GM19043 (cell line): ENCODE results near the gene MARVELD1.
"Not testable (repeated sequence)": the region's sequence is repeated elsewhere in the genome, so short reads cannot be mapped to it uniquely, and the experiment has no call there.

Experiments used
- ATAC-seq: cut with Tn5 transposase; IDR thresholded peaks from one replicate; pipeline ENCODE4 v1.9.1; 2021; ENCODE audit warnings: low read depth; ENCODE audit not compliant: unreplicated experiment

MARVELD1 gene

DNA sequence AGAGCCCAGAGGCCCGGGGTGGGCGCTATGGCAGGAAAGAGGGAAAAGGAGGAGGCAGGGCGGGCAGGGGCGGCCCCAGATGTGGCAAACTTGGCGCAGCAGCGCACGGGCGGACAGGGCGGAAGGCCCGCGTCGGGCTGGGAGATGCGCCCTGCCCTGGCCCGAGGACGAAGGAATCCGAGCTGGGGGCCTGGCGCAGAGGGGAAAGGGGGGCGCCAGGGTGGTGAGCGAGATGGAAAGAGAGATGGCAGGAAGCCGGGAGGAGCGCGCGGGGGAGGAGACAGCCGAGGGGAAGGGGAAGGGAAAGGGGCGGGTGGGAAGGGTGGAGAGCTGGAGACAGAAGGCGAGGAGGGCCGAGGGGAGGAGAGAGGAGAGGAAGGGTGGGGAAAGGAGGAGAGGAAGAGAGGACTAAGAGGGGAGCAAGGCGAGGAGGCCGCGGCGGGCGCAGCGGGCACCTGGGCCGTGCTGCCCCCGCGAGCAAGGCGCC is at the start of gene MARVELD1:
MARVELD1 (plus strand) TSS at position 392 of the 487 bp plus-strand sequence. CDS start 147 bp downstream, outside the sequence.
- ATAC-seq, result no peak

DNA sequence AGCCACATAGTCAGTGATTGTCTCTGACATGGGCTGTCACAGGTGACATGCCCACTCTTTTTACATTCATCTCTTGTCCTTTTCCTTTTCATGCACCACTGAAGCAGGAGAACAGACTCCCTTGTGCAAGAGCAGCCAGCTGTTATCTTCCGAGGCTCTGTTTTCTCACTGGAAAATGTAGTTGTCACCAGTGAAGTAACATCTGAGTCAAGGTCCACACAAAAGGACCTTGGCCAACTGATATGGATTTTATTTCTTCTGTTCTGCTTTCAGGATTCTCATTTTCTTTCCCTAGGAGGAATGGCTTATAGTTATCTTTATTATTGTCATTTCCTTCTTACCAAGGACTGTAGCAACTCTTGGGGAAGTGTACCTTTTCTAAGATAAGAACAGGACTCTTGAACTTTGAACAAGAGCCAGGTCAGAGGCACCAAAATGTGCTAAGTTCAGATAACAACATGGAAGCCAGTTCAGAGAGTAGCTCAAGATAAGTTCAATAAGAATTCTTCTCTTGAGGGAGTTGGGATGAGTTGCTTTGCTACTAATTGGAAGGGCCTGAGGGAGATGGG is 49.2 kb upstream of the MARVELD1 start:
- no peak for ATAC-seq

DNA sequence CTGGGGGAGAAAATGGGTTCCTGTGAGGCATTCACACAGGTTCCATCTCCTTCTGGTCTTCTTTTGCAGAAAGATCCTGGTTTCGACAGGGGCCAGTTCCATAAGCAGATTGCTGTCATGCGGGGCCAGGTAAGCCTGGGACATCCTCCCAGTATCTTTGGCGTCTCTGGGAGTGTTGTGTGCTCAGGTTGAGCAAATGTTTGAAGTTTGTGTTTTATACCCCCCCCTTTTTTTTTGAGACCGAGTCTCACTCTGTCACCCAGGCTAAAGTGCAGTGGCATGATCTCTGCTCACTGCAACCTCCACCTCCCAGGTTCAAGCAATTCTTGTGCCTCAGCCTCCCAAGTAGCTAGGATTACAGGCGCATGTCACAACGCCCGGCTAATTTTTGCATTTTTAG is 46.5 kb upstream of the MARVELD1 start:
- no peak for ATAC-seq

DNA sequence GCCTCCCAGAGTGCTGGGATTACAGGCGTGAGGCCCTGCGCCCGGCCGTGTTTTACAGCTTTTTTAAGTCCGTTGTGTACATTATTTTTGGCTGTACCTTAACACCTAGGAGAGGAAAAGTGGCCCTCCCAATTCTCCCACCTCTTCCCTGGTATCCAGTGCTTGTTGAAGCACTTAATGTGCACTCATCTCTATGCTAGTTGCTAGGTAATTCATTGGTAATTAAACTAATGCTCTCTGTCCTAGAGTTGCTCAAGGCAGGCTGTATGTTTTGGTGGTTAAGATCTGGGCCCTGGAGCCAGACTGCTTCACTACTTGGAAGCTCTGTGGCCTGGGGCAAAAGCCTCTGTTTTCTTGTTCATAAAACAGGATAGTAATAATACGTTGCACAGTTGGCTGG is 46.1 kb upstream of the MARVELD1 start:
- no peak for ATAC-seq

DNA sequence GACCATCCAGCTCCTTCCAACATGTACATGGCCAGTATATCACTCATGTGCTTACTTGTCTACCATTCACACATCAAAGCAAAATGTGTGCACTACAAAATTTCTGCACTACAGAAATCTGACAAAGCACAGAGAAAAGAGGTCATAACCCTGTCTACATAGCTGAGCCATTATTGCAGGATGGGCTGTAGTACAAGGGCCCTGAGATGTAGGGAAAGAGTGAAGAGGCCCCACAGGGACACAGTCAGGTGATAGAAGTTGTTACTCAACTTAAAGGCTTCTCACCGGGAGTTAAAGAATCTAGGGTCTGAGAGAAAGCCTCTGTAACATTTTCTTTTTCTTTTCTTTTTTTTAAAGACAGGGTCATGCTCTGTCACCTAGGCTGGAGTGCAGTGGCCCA is 44.0 kb upstream of the MARVELD1 start:
- ATAC-seq, result no peak

DNA sequence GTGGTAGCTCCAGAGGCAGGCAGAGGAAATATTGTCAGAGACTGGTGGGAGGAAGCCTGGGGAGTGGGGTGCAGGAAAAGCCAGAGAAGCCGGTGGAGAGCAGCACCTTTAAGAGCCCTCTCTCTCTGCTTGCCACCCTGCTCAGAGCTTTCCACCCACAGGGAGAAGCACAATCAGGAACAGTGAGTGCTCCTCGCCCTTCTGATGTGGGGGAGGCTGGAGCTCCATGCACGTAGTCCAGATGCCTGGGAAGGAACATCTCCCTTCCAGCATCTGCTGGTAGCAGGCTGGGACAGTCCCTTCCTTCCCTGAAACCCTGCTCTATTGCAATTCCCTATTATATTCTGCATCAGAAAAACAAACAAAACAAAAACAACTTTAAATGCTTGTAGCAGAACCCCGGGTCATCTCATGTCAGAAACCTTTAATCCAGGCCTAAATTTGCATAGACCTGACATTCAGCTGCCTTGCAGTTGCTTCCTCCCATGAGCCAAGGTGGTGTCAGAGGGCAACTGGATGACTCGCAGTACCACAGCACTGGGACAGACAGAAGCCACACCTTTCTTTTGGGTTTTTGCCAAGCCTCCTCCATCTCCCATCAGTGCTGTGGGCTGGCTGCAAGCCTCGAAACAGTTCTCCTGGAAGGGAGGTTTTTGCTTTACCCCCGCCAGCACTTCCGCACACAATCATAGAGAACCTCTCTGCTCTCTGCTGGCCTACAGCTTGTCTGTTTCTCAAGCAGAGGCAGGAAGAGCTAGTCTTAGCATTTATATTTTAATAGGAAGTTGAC is 39.6 kb upstream of the MARVELD1 start:
- ATAC-seq, result no peak

DNA sequence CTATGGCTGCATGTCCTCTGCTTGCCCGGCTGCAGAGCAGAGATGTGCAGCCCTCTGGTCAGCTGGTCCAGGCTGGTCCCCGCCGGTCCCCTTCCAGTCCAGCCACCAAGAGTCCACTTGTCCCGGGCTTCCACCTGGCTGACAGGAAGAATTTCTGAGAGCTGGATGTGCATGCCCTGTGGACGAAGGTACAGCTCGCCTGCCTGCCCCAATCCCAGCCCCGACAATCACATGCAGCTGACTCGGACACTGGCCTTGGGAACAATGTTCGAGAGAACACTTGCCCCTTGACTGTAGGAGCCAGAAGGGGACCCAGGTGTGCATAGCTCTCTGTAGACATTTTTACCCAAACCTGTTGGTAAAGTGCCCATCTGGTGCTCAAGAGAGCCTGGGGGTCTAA is 38.3 kb upstream of the MARVELD1 start:
- ATAC-seq, result no peak

DNA sequence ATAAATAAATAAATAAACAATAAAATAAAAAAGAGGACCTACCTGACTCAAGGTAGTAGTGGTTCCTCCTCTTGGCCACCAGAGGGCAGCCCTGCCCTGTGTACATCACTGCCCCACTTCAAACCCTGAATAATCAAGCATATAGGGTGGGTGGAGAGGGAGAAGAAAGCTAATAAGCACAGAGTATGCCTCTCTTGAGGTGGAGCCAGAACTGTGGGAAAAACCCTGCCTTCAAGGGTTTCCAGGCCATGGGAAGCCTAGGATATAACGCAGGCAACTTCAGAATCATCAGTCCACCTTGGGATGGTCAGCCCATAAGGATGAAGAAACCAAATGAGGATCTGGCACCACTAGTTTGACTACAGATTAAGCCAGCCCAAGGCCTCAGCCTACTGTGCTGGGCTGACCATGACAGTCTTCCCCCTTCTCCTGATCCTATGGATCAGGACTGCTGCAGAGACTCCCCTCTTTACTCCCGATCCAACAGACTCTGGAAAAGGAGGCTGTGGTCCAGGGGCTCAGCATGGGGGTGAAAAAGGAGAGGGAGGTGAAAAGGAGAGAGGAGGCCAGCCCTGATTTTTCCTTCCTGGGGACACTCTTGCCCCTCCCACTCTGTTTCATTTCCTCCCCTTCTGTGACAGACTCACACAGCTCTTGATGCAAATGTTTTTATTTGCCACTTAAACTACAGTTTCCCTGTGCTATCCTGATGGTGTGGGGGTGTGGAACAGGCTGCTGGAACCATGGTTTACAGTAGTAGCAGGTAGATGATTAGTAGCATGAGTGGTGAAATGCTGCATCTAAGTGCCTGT is 36.6 kb upstream of the MARVELD1 start:
- peak; percentile 83 for ATAC-seq

DNA sequence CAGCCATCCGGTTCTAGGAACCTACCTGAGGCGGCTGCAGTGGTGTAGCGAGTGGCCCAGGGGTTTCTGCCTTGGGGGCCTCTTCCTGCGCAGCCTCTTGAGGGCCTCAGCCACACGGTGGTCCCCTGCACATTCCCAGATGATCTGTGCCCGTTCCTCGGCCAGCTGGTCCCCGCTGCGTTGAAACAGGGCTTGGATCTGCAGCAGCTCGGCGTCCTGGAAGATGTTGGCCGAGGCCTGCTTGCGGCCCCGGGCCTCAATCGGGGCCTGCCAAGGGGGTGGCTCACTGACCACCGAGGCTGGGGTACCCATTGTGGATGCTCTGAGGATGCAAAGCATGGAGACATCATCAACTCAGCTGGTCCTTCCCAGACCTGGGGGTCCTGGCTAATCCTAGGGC is 33.9 kb upstream of the MARVELD1 start:
- no peak for ATAC-seq

DNA sequence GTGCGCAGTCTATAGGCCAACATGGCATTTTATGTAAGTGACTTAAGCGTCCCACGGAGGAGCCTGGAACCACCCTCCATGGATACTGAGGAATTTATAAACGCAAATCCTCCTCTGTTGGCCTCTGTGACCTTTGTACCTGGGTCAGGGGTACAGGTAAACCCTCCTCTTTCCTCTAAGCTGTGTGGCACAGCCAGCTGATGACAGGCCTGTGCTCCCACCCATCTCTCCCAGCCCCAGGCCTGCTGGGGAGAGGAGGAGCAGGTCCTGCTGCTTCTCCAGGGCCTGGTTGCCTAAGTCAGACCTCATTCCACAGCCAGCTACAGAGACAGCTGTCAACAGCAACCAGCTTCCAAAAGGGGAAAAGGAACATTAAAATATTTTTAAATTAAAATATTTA is 31.5 kb upstream of the MARVELD1 start:
- no peak for ATAC-seq

DNA sequence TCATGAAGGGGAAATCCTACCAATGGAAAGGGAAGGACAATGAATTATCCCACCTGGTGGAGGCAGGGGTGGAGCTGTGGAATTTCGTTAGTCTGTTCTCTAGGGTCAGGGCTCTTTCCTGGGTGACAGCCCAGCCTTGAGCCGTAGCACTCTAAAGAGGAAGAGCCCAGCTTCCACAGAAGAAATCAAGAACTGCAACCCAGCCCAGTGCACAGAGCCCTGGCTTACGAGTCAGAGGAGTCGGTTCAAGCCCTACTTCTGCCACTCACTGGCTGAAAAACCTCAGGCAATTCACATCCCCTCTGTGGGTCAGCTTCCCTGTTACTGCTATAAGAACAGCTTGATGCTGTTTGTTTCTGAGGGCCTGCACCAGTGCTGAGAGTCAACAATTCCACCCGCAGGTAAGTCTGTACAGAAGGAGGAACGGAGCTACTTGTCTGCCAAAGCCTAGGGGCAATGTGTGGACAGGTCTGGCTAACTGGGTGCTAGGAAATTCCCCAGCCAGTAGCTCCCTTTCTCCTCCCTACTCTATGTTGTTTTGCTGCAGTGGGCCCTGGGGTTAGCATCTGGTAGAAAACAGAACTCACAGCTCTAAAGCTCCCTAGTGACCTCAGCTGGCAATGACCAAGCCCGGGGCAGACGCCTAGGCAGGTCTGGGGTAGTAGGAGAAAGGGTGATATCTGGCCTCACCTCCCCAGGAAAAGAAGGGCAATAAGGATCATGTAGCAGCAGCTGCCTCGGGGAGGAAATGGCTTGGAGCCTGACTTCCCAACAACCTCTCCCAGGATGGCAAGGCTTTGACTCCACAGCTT is 29.8 kb upstream of the MARVELD1 start:
- ATAC-seq, result no peak

DNA sequence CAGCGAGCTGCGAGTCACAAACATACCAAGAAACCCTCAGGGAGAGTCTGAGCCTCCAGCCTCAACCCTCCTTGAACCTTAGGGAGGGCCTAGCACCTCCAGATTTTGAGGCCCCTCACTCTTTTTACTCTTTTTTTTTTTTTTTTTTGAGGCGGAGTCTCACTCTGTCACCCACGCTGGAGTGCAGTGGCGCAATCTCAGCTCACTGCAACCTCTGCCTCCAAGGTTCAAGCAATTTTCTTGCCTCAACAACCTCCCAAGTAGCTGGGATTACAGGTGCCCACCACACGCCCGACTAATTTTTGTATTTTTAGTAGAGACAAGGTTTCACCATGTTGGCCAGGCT is 29.2 kb upstream of the MARVELD1 start:
- not testable (repeated sequence) for ATAC-seq

DNA sequence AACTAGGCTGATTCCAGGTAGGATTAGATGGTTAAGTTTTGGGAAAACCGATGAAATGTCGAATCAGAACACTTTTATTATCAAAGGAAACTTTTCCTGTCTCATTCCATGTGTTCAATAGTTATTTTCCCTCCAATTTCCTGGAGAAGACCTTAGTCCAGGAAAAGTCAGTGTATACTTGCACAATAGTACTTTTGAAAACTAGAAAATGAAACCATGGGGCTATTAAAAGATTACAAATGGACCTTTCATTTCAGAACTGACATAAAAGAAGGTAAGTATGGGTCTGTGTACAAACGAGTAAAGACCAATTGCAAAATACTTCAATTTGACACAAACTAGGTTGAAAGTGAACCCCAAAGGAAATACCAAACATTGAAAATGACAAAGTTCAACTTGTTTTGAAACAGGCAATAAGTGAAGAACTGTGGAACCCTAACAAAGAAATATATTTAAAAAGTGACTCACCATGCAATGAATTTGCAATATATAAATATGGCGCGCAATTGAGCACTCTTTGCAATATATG is 28.6 kb upstream of the MARVELD1 start:
- ATAC-seq, result no peak

DNA sequence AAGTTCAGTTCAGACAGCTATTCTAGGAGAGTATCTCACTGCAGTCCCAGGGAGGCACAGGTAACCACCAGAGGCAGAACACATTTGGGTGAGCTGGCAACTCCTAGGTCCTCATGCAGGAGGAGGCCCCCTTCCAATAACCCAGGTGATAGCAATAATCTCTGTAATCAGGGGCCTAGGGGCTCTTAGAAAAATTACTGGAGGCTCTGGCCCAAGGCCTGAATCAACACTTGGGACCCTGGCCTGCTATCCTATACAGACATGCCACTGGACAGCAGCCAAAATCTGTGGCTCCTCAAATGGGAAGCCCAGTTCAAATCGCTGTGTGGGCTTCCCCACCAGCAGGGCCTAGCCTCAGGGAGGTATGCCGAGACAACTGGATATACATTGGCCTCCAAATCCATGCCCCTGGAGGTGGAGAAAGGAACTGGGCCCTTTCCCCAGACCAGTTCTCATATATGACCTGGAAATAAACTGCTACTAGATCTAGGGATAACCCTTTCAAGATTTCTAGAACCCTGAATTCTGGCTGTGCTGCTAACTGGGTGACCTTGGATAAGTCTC is 28.1 kb upstream of the MARVELD1 start:
- ATAC-seq, result no peak

DNA sequence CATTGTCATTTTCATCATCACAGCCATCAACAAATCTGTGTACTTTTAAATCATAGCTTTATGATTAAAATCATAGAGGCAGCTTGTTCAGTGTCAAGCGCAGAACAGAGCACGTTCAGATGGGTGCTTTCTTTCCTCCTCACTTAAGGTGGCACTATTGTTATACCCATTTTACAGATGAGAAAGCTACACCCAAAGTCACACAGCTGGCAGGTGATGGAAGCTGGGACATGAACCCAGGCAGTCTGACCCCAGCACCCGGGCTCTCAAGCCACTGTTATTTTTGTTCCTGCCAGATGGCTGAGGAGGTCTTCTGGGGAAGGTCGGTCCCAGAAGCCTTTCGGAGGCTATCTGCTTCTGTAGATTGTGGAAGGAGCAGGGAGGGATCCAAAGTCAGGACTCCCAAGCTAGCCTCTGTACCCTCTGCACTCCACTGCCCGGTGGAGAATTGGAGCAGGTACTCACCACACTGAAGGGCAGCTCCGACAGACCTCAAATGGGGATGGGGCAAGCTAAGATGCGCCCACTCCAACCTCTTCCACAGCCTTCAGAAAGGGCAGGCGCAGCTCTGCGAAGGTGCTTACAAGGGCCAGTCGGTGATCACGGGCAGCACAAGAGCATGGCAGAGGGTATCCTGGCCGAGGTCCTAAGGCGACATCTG is 27.1 kb upstream of the MARVELD1 start:
- no peak for ATAC-seq

DNA sequence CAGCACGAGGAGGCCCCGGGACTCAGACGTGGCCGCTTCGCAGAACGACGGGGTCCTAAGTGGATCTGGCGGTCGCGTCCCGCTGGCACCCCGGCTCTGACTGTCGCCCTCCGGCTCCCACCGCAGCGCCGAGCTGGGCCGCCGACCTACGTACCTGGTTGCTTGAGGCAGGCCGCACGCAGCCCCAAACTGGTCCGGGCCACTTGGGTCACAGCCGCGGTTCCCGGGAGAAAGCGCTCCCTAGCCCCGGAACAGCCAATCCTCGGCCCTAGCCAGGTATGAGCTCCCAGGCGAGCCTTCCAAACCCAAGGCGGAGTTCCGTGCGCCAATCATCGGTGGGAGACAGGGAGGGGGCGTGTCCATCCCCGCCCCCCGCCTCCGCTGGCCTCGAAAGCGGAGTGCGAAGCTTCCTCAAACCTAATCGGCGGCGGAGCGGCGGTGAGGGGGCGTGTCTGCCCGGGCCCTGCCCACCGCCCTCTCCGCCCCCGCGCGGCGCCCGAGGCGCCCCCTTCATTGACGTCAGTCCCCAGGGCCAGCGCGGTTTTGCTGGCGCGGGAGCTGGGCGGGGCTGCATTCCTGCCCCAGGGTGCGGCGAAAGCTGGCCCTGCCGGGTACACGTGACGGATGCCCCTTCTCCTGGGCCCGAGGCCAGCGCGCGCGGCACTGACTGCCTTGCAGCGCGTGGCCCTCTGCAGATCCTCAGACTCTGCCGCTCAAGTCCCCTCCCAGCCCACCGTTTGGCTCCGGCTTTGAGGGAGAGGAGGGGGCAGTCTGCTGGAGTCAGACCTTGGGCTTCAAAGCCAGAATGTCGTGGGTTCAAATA is 26.4 kb upstream of the MARVELD1 start, which contains the start of gene AVPI1:
AVPI1 (minus strand) TSS at position 280 of the 823 bp plus-strand sequence. CDS start 7,336 bp downstream, outside the sequence.
- ATAC-seq, result peak; percentile 89

DNA sequence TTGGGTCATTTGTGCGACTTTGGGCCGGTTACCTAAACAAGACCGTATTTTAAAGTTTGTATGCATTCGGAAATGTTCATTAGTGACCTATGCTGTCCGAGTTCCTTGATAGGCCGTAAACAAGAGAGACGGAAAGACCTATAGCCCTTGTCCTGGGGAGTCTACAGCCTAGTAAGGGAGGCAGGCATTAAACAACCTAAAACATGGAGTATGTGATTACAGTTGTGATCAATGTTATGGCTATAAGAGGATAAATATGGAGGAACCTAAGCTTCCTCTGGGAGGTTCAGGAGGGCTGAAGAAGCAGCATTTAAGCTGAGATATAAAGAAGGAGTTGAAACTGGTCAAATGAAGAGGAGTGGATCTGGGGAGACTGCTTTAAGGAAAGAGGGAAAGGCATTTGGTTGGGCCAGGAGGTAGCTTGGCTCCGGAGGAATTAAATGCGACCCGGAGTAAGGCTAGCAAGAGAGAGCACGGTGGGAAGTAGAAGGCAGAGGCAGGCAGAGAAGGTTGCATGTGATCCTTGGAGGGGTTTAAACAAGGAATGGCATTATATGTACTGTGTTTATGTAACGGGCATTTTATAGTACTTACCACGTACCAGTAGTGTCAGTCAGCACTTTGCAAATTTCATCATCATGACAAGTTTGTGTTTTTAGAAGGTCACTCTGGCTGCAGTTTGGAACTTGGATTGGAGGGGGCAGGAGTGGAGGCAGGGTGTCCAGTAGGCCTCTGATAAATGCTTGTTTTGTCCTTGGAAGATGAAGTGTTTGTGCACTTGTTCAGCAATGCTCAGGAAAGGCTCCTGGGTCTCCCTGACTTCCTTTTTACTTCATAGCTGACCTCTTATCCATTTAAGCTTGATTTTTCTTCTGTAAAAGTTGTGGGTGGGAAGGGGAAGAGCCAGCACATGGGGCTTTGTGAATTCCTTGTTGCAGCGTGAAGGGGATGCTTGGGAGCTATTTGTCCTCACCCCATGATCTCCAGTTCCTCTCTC is 25.4 kb upstream of the MARVELD1 start:
- no peak for ATAC-seq
